HG03575 (cell line): ENCODE measurements around the gene TRIM62.

Experiments used
- ATAC-seq: cut with Tn5 transposase; IDR thresholded peaks from one replicate; pipeline ENCODE4 v1.9.1; 2021; ENCODE audit not compliant: unreplicated experiment, insufficient number of reproducible peaks, low FRiP score; ENCODE audit errors: extremely low read depth

TRIM62 gene

DNA sequence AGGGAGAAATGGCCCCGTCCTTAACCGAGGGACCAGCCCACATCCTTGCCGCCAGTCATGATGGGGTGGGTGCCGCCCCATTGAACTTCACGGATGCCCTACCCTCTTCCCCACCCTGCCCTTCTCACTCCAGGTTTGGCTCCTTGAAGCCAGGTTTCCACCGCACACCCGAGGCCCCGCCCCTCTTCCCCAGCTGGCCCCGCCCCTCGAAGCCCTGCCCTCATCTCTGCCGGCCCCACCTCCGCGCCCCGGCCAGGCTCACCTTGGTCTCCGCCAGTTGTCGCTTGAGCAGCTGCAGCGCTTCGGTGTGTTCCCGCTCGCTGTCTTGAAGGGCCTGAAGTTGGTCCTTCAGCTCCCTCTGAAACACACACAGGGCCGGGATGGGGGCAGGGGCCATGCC is 16.6 kb downstream of the TRIM62 start:
- no peak for ATAC-seq

DNA sequence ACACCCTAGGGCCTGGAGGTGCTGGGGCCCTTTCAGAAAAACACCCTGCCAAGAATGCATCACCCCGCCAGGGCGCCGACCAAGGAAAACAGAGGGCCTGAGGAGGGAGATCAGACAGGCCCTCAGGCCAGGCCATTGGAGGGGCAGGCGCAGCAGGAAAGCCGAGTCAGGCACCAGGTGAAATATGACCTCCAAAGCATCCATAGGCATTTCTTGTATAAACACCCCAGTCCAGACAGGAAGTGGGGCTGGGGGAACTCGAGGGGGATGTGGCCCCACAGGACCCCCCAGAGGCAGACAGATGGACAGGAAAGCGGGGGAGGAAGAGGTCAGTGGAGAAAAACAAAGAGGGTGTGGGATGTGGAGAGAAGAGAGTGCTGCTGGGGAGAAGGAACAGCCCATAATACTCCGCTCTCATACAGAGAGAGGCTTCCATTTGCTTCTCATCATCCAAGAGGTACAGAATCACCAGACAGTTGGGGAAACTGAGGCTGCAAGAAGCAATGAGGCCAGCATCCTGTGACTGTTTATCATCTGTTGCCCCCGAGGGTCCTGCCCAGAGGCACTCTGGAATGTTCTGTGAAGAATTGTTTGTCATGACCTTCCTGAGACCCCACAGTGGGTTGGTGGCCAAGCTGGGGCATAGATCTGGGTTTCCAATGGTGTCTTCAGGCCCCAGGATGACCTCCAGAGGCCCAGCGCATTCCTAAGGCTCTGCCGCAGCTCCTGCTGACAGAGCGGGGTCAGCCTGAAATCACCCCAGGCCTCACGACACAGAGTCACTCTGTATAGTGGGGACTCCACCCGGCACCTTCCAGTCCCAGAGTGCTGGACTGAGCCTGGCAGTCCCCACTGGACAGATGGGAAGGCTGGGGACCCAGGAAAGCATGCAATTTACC is 18.0 kb downstream of the TRIM62 start:
- ATAC-seq = no peak

DNA sequence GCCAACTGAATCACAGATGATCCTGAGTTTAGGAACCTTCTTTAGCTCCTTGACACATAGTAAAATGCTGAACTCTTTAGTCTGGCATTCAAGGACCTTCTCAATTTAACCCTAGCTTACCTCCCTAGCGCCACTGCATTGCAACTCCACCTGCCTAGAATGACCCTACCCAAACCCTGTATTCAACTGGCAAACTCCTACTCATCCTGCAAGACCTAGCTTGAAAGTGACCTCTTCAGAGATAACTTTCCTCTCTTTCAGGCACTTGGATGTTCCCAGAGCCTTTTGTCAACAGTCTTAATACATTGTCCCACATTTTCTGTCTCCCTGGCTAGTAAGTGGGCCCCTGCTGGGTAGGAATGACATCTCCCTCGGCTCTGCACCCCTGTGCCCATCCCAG is 19.7 kb downstream of the TRIM62 start:
- ATAC-seq = no peak

DNA sequence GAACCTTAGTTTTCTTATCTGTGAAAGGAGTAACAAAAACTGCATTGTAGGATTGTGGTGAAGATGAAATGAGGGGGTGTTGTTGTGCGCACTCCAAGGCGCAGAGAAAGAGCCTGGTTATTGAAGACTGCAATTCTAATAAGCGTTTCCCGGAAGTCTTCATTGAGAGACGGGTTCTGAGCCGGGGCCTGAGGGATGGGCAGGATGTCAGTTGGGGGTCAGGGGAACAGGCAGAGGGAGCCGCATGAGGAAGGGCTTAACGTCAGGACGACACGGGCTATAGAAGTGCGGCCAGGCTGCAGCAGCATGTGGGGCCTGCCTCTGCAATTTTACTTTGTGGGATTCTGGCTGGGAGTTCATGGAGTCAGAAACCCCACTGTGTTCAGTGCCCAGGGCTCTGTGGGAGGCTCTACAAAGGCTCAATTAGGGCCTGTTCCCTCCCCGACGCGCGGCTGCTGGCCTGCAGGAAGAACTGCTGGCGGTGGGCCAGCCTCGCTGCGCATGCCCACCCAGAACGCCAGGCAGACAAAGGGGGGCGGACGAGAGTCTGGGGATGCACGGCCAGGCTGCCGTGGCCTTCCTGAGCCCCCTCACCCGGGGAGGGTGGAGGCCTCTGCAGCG is 20.7 kb downstream of the TRIM62 start:
- no peak for ATAC-seq

DNA sequence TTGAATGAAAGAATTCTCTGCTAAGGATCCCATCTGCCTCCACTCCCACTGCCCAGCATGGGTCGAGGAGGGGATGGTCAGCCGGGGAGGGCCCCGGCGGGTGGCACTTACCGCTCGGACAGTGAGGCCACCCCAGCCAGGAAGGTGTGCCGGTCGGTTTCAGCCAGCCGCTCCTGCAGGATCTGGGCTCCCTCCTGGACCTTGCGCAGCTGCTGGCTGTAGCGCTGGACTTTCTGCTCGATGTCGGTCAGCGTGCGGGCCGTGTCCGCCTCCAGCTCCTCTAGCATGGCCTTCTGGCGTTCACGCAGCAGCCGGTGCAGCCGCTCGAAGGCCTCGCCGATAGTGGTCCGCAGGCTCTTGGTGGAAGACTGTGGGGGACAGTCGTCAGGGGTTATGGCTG is 22.3 kb downstream of the TRIM62 start:
- ATAC-seq = no peak

DNA sequence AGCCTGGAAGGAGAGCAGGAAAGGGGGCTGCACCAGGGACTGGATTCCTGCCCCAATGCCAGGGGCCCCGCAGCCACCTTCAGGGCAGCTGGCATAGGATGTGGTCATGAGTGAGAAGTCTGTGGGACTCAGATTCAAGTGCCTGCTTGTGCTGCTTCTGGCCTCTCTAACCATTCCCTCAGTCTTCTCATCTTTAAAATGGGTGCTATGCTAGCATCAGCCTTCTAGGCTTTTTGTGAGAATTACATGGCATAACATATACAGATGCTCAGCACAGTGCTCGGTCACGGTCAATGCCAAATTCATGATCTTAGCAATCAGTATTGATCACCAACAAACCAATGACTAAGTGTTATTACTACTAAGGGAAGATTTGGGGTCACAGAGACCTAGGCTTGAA is 23.5 kb downstream of the TRIM62 start:
- ATAC-seq = no peak

DNA sequence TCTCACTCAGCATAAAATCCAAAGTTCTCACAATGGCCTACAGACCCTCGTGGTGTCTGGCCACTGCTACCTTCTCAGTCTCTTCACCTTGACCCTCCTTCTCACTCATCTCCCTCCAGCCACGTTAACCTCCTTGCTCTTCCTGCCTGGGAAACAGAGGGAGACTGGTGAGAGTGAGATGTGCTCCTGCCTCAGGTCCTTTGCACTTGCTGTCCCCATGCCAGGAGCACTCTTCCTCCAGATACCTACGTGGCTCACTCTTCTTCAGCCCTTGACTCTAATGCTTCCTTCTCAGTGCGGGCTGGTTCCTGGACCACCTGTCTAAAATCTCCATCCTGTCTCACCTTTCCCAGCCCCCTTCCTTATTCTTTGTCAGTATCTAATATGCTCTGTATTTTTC is 24.7 kb downstream of the TRIM62 start:
- ATAC-seq = no peak

DNA sequence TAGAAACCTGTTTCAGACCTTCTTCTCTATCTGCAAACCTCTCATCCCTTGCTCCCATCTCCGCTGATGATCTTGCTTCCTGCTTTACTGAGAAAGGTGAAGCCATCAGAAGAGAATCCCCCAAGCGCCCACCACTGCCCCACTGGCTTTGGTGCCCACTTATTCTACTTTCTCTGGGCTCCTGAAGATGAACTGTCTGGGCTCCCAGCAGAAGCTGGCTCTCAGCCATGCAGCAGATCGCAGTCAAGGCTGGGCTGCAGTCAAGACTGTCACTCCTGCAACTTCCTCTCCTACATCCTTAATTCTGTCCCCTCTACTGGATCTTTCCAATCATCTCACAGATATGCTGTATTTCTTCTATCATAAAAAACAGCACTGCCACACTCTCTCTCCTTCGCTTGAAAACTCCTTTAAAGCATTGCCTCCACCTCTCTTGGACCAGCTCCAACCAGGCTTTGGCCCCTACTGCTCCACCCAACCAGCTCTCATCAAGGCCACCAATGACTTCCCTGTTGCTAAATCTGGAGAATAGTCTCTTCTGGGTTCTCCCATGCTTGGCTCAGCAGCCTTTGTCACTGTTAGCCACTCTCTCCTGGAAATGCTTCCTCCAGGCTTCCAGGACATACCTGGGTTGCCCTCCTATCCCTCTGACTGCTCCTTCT is 25.8 kb downstream of the TRIM62 start:
- ATAC-seq = no peak

DNA sequence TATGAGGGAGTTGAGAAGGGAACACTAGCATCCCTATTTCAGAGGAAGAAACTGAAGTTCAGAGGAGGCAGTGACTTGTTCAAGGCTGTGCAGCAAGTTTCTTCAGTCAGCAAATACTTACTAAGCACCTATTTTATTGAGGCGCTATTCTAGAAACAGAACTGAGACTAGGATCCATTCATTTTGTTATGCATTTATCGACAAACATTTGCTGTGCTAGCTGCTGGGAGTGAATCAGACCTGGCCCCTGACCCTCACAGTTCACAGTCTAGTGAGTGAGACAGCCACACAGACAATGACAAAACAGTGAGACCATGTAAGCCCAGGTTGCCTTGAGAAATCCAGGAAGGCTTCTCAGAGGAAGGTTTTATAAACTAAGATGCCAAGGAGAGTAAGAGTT is 28.2 kb downstream of the TRIM62 start:
- ATAC-seq = no peak

DNA sequence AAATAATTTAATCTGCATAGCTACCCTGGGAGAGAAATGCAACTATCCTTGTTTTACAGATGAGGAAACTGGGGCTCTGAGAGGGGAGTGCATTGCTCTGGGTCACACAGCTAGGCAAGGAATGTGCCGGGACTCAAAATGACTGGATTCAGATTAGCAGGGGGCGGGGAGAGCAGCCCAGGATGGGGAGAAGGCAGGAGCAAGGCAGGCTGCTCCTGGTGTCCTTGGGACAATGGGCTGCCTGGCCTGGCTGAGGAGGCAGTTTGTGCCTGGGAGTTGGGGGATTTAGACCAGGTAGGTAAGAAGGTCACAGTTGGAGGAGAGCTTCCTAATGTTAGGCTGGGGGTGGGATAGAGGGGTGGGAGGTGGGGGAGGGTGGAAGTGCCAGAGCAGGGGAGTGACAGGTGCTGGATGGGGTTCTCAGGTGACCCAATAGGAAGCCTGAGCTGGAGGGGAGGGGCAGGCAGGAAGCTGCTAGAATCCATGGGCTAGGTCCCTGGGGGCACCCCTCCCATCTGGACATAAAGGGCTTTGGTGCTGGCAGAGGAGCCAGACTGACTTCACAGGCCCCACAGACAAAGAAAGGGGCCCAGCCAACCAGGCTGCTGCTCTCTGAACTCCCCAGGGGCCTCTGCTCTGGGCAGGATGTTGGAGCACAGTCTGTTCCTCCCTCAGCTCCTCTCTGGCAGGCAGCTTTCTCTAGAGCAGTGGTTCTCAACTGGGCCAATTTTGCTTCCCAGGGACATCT is 29.0 kb downstream of the TRIM62 start:
- ATAC-seq = no peak

DNA sequence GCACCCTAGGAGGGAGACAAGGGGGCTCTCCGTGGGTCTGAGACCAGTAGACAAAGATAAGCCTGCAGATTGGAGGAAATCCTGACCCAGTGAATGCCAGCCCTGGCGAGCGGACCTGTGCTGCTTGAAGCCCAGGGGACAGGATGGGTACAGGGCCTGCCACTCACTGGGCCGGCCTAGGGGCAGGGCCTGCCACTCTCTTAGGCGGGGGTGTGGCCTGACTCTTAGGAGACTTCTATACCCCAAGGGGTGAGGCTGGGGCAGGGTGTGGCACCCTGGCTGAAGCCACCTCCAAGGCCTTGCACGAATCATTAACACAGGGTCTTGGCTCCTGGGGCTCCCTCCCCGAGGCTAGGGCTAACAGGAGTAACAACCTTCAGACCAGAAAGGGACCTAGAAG is 30.7 kb downstream of the TRIM62 start:
- no peak for ATAC-seq

DNA sequence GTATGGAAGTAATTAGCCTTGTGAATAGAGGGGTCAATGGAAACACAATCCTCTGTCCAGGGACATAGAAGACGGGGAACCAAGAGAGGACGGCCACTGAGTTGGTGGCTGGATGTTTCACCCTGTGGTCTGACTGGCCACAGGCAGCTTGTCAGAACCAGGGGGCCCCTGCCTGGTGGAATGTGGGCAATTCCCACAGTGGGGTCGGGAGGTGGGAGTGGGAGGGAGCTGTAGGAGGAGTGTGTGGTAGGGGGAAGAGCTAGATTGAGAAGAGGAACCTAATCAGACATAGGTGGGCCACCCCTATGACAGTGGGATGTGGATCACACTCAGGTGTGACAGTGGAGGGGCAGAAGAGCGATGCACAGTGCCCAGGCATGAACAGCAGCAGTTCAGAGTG is 31.3 kb downstream of the TRIM62 start:
- ATAC-seq = no peak

DNA sequence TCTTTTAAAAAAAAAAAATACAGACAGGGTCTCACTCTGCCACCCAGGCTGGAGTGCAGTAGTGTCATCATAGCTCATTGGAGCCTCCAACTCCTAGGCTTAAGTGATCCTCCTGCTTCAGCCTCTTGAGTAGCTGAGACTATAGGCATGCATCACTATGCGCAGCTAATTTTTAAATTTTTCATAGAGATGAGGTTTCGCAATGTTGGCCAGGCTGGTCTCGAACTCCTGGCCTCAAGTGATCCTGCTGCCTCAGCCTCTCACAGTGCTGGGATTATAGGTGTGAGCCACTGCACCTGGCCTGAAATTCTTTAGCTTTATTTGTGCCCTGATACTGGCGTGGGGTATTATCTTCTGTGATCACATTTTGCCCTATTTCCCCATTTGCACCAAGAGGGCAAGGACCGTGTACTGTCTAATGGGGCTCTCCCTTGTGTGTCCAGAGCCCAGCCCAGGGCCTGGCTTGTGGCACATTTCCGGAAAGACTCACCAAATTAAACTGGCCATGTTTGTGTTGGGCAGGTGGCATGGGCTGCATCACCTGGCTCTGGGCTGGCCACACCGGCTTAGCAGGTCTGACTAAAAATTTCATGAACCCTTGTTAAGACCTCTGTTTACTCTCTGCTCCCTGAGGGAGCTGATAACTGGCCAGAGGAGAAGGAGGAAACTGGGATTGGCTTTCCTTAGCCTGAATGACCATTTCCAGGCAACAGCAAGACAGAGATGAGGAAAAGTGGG is 32.2 kb downstream of the TRIM62 start:
- no peak for ATAC-seq

DNA sequence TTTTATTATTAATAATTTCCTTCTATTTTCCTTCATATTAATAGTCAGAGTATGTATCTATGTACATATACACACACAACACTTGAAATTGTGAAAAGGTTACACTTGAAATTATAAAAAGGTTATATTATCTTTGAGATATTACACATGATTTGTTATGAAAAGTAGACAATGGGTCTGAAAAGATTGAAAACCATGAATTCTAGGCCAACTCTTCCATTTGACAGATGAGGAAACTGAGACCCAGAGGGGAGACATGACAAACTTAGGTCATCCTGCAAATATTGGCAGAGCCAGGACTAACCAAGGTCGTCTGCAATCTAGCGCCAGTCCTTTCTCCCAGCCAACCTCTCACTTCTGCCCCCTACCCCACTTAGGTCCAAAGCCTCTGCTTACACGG is 33.2 kb downstream of the TRIM62 start:
- no peak for ATAC-seq

DNA sequence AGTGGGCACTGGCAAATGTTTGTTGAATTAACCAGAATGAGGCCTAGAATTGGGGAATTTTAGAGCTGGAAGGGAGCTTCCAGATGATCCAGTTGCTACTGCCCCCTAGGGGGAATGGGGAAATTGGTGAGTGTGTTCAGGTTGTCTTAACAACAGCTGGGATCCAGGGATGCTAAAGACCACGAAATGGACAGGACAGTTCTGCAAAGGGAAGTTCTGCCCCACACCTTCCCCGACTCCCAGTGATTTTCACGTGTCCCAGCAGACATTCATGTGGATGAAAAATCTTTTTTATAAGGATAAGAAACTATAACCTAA is 33.9 kb downstream of the TRIM62 start:
- no peak for ATAC-seq

DNA sequence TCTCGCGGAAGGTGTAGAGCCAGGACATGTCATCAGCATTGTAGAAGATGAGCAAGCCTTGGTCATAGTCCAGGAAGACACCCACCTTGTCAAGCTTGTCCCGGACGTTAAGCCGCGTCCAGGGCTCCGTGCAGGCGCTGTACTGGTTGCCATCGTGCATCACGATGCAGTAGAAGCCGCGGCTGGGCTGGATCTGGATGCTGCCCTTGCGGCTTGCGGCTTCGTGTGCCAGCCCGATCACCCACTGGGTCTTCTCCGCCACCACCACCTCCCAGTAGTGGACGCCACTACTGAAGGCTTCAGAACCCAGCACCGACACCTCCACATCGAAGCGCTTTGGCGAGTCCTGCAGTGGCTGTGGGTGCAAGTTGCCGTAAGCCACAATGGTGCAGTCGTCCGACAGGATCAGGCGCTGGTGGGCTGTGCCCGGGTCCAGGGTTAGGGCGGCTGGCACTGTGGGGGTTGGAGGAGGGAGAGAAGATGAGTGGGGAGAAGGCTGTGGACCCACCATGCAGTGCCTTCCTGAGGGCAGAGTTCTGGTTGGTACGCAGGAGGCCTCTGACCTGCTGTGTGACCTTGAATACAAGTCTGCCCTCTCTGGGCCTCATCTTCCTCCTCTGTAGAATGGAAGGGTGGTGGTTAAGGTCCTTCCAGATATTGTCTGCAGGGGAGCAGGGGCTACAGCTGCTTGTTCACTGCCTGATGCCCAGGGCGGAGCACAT is 34.4 kb downstream of the TRIM62 start:
- ATAC-seq = no peak

DNA sequence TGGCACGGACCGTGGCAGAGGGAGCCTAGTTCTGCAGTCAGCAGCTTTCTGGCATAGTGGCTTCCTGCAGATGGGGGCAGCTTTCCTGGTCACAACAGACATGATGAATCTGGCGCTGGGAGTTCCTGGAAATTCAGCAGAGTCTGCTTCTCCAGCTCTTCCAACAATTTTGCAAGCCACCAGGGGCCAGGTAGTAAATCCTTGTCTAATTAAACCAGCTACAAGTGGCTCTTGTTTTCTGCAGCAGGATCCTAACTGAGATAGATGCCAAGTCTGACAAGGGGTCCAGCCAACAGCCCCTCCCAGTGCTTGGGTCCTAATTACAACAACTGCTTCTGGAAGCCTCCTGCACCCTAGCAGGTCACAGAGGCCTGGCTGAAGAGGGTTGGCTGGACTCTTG is 35.8 kb downstream of the TRIM62 start:
- no peak for ATAC-seq

DNA sequence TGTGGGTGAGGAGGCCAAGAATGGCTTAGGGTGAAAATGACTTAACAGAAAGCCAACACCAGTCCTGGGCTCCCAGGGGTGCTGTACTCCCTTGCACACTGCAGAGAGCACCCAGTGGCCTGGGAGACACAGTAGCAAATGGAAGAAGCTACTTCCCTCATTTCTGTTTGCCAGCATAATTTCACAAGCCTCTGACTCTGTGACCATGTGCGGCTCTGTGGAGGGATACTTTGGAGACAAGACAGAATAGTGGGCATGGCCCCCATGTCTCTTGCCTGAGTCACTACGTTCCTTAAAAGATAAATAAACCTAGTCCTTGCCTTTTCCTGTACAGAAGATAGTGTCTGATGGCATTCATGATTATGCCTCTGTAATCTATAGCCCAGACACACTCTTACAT is 38.1 kb downstream of the TRIM62 start:
- ATAC-seq = no peak
